CD14-positive monocyte (primary cell): ENCODE results near the gene GAS6. TPM values are rescaled to one million over a fixed set of nuclear protein-coding genes. Genes with fewer than 3 reads are reported as not detected.

ENCODE experiments used
- DNase-seq, 3 donors: peaks; one replicate each; pipeline ENCODE4 v3.0.0-alpha.2; 2011 to 2022
- H2AFZ ChIP-seq: 2 replicates; pipeline ENCODE4 v1.6.0; 2012; ENCODE audit warnings: mild to moderate bottlenecking, low read depth, low read length, inconsistent platforms; ENCODE audit not compliant: insufficient read depth, poor library complexity, severe bottlenecking
- H3K27ac ChIP-seq, 2 donors: 1 replicate in 1 of 2; 2 replicates in 1 of 2; pipeline ENCODE4 v1.5.1; 2012 to 2013; ENCODE audit warnings: low read length in 2 of 2, control low read depth in 1 of 2, inconsistent platforms in 1 of 2, low read depth in 1 of 2, mild to moderate bottlenecking in 1 of 2
- H3K27me3 ChIP-seq, 2 donors: one replicate each; pipeline versions ENCODE4 v1.6.0 to v1.6.1; 2011 to 2013; ENCODE audit warnings: low read length in 2 of 2; ENCODE audit not compliant: control insufficient read depth in 2 of 2, insufficient read depth in 2 of 2
- H3K36me3 ChIP-seq, 2 donors: replicated peaks in 1 of 2; 1 replicate in 1 of 2; 2 replicates in 1 of 2; pipeline versions ENCODE4 v1.5.1 to v1.6.1; 2012 to 2013; ENCODE audit warnings: low read length in 2 of 2, control low read depth in 1 of 2, inconsistent platforms in 1 of 2, mild to moderate bottlenecking in 1 of 2; ENCODE audit not compliant: insufficient read depth in 2 of 2, control insufficient read depth in 1 of 2
- H3K4me1 ChIP-seq, 2 donors: 1 replicate in 1 of 2; 2 replicates in 1 of 2; pipeline versions ENCODE4 v1.5.1 to v1.6.1; 2012 to 2013; ENCODE audit warnings: low read length in 2 of 2, control low read depth in 1 of 2, inconsistent platforms in 1 of 2, mild to moderate bottlenecking in 1 of 2, moderate library complexity in 1 of 2; ENCODE audit not compliant: insufficient read depth in 2 of 2, control insufficient read depth in 1 of 2
- H3K4me2 ChIP-seq: replicated peaks from 2 replicates; pipeline ENCODE3; 2012; ENCODE audit warnings: low read length, moderate library complexity, mild to moderate bottlenecking; ENCODE audit not compliant: poor library complexity, severe bottlenecking; ENCODE audit errors: extremely low read depth
- H3K4me3 ChIP-seq, 3 experiments: fragments of 200-600 bp in 1 of 3; sonication (generic) in 1 of 3; replicated peaks in 1 of 3; 1 replicate in 2 of 3; 2 replicates in 1 of 3; pipeline ENCODE4 v1.5.1; 2011 to 2013; ENCODE audit warnings: low read length in 3 of 3, mild to moderate bottlenecking in 3 of 3, control low read depth in 2 of 3, low read depth in 2 of 3, inconsistent platforms in 1 of 3, moderate library complexity in 1 of 3
- H3K79me2 ChIP-seq: 2 replicates; pipeline ENCODE4 v1.6.0; 2012; ENCODE audit warnings: mild to moderate bottlenecking, control low read depth, inconsistent platforms, low read length, moderate library complexity; ENCODE audit not compliant: insufficient read depth
- H3K9ac ChIP-seq: 2 replicates; pipeline ENCODE4 v1.6.0; 2017; ENCODE audit warnings: low read length, mild to moderate bottlenecking; ENCODE audit not compliant: insufficient read depth, poor library complexity, severe bottlenecking
- H3K9me3 ChIP-seq, 2 donors: replicated peaks in 1 of 2; 1 replicate in 1 of 2; 2 replicates in 1 of 2; pipeline versions ENCODE4 v1.5.1 to v1.6.1; 2012 to 2013; ENCODE audit warnings: low read length in 2 of 2, control low read depth in 1 of 2; ENCODE audit not compliant: control insufficient read depth in 1 of 2, insufficient read depth in 1 of 2
- H4K20me1 ChIP-seq: 2 replicates; pipeline ENCODE4 v1.6.0; 2012; ENCODE audit warnings: mild to moderate bottlenecking, low read length, control low read depth, moderate library complexity; ENCODE audit not compliant: insufficient read depth
- H3K27ac Mint-ChIP-seq, 7 donors: one replicate each; pipeline ENCODE4 v1.8.0; 2020; ENCODE audit warnings: mild to moderate bottlenecking in 7 of 7, mixed read lengths in 7 of 7, moderate library complexity in 6 of 7, inconsistent platforms in 2 of 7
- H3K27me3 Mint-ChIP-seq, 3 donors: one replicate each; pipeline ENCODE4 v1.8.0; 2021 to 2022; ENCODE audit warnings: low read depth in 3 of 3, mild to moderate bottlenecking in 3 of 3, mixed read lengths in 3 of 3, moderate library complexity in 3 of 3, inconsistent platforms in 1 of 3
- H3K36me3 Mint-ChIP-seq, 2 donors: one replicate each; pipeline ENCODE4 v1.8.0; 2020; ENCODE audit warnings: mixed read lengths in 2 of 2, inconsistent platforms in 1 of 2, mild to moderate bottlenecking in 1 of 2
- H3K4me1 Mint-ChIP-seq: one replicate; pipeline ENCODE4 v1.8.0; 2020; ENCODE audit warnings: mild to moderate bottlenecking, mixed read lengths
- H3K4me3 Mint-ChIP-seq, 2 donors: one replicate each; pipeline ENCODE4 v1.8.0; 2020; ENCODE audit warnings: mild to moderate bottlenecking in 2 of 2, mixed read lengths in 2 of 2, moderate library complexity in 1 of 2
- H3K9me3 Mint-ChIP-seq, 7 donors: one replicate each; pipeline ENCODE4 v1.8.0; 2020 to 2022; ENCODE audit warnings: mixed read lengths in 7 of 7, mild to moderate bottlenecking in 6 of 7, moderate library complexity in 6 of 7, inconsistent platforms in 2 of 7
- CTCF ChIP-seq: fragments of 200-600 bp; IDR thresholded peaks from one replicate; pipeline ENCODE4 v1.8.0; 2022; ENCODE audit warnings: antibody characterized with exemption, mild to moderate bottlenecking
- WGBS: methylation state at CpG from one replicate; pipeline ENCODE4 v1.1.5; 2013; ENCODE audit warnings: missing lambda C conversion rate; ENCODE audit not compliant: insufficient coverage; 5-methylcytosine and 5-hydroxymethylcytosine counted together
- intact Hi-C, 2 donors: fragments of 100-400 bp; cut with micrococcal nuclease; formaldehyde crosslinking; loops; one replicate each; pipeline versions ENCODE4 v1.15.0 to v1.15.1; 2023
- polyA plus RNA-seq, 3 donors: library from polyadenylated mRNA; depleted of rRNA in 1 of 3; unstranded in 2 of 3; stranded (reverse) in 1 of 3; fragments of 300-500 nt in 2 of 3; fragments of >200 nt in 1 of 3; fragmentation: Illumina TruSeq in 2 of 3; gene quantifications; 1 replicate in 2 of 3; 2 replicates in 1 of 3; pipeline ENCODE4 v1.2.3, GENCODE V29; 2012 to 2021

The GAS6 gene
- polyA plus RNA-seq, 3 donors, result 1.8 to 7.5 (median 1.9) TPM

GRCh38 chr13:113890774-113891480 is 27.1 kb upstream of the GAS6 start:
- H3K9ac ChIP-seq, result no peak overlapping the region
- no peak for DNase-seq
- Mint-ChIP-seq H3K27ac (no peak overlapping the region), H3K36me3 (no peaks in the 10 kb centered on the region), H3K9me3 (peaks cover 0 to 15% (median 7%) of the 10 kb centered on the region in 7 donors), H3K4me1 (no peaks in the 10 kb centered on the region), H3K27me3 (peaks cover 16 to 45% (median 22%) of the 10 kb centered on the region in 3 donors), H3K4me3 (no peak overlapping the region)
- H4K20me1 ChIP-seq, result no peaks in the 10 kb centered on the region
- H3K27ac ChIP-seq, result no peak overlapping the region
- H3K4me3 ChIP-seq, result no peak overlapping the region
- WGBS, result no CpG with 5 or more reads among the region's 2 CpGs
- intact Hi-C loops, result no loop called here
- H3K79me2 ChIP-seq, result no peaks in the 10 kb centered on the region
- no peak for TF ChIP-seq CTCF
- no peaks in the 10 kb centered on the region for H3K4me1 ChIP-seq
- no peaks in the 10 kb centered on the region for H3K36me3 ChIP-seq
- no peaks in the 10 kb centered on the region for H3K9me3 ChIP-seq
- H2AFZ ChIP-seq, result no peak overlapping the region
- peaks cover 7 to 19% of the 10 kb centered on the region in 2 donors for H3K27me3 ChIP-seq
- H3K4me2 ChIP-seq, result no peak overlapping the region

GRCh38 chr13:113889467-113889866 is 25.6 kb upstream of the GAS6 start:
- H3K4me2 ChIP-seq, result no peak overlapping the region
- no peaks in the 10 kb centered on the region for H3K9me3 ChIP-seq
- no peak for DNase-seq
- H3K9me3 Mint-ChIP-seq, result peaks cover 0 to 8% (median 6%) of the 10 kb centered on the region in 7 donors
- H3K27me3 Mint-ChIP-seq, result peaks cover 9 to 36% (median 17%) of the 10 kb centered on the region in 3 donors
- H3K9ac ChIP-seq, result no peak overlapping the region
- H3K4me1 Mint-ChIP-seq, result no peaks in the 10 kb centered on the region
- H3K27ac Mint-ChIP-seq, result no peak overlapping the region
- H2AFZ ChIP-seq, result no peak overlapping the region
- H3K27me3 ChIP-seq, result peaks cover 3 to 10% of the 10 kb centered on the region in 2 donors
- H3K79me2 ChIP-seq, result no peaks in the 10 kb centered on the region
- H3K4me3 Mint-ChIP-seq, result no peak overlapping the region
- H3K4me3 ChIP-seq, result no peak overlapping the region
- intact Hi-C loops, result no loop called here
- H3K4me1 ChIP-seq, result no peaks in the 10 kb centered on the region
- no peaks in the 10 kb centered on the region for H3K36me3 Mint-ChIP-seq
- no peak for TF ChIP-seq CTCF
- no peak overlapping the region for H3K27ac ChIP-seq
- no peaks in the 10 kb centered on the region for H3K36me3 ChIP-seq
- WGBS, result no CpG with 5 or more reads among the region's 4 CpGs
- H4K20me1 ChIP-seq, result no peaks in the 10 kb centered on the region
